Bronchial epithelial cell (primary cell): ENCODE data around the gene TRAM2. TPM values are rescaled to one million over a fixed set of nuclear protein-coding genes. Genes with fewer than 3 reads are reported as not detected.

Source experiments
- DNase-seq: peaks from one replicate; pipeline ENCODE4 v3.0.0-alpha.2; 2010; ENCODE audit warnings: low read depth
- FAIRE-seq: peaks from 2 replicates; lab custom pipeline; 2011; peaks lifted over from hg19 to GRCh38; lab: Jason Lieb, UNC
- H3K27me3 ChIP-seq: 2 replicates; pipeline ENCODE4 v1.5.1; 2011; ENCODE audit warnings: low read length; ENCODE audit not compliant: control insufficient read depth, insufficient read depth
- H3K36me3 ChIP-seq: 2 replicates; pipeline ENCODE4 v1.5.1; 2011; ENCODE audit warnings: low read length; ENCODE audit not compliant: control insufficient read depth, insufficient read depth
- H3K4me3 ChIP-seq: 2 replicates; pipeline ENCODE4 v1.5.1; 2011; ENCODE audit warnings: mild to moderate bottlenecking, low read depth, low read length, control low read depth
- CTCF ChIP-seq: IDR thresholded peaks from 2 replicates; pipeline ENCODE4 v1.5.1; 2011; ENCODE audit warnings: mild to moderate bottlenecking, moderate library complexity, low read length, control low read depth, inconsistent platforms; ENCODE audit not compliant: insufficient read depth, severe bottlenecking
- total RNA-seq: library from RNA; depleted of rRNA; stranded (reverse); fragments of >200 nt; gene quantifications from 2 replicates; pipeline ENCODE4 v1.2.1, GENCODE V29; 2014

Gene TRAM2
- total RNA-seq, 1 donor from 2014 or later = 4.2 TPM

GRCh38 chr6:52531396-52531795 is 45.5 kb downstream of the TRAM2 start:
- DNase-seq (no peak), FAIRE-seq (no peak)
- no peaks in the 10 kb centered on the region for H3K27me3 ChIP-seq
- peaks cover 1% of the 10 kb centered on the region for H3K36me3 ChIP-seq
- H3K4me3 ChIP-seq = no peak overlapping the region
- TF ChIP-seq CTCF = no peak

GRCh38 chr6:52530351-52530750 is 46.5 kb downstream of the TRAM2 start:
- H3K36me3 ChIP-seq = peaks cover 1% of the 10 kb centered on the region
- DNase-seq (no peak), FAIRE-seq (no peak)

GRCh38 chr6:52529311-52529710 is 47.5 kb downstream of the TRAM2 start:
- FAIRE-seq = no peak
- H3K27me3 ChIP-seq = no peaks in the 10 kb centered on the region
- H3K4me3 ChIP-seq = no peak overlapping the region
- DNase-seq = no peak
- TF ChIP-seq CTCF = no peak
- no peaks in the 10 kb centered on the region for H3K36me3 ChIP-seq

More at GRCh38 chr6:52530351-52530750, 46.5 kb downstream of the TRAM2 start:
- Histone ChIP-seq H3K27me3 (no peaks in the 10 kb centered on the region), H3K4me3 (no peak overlapping the region)
- TF ChIP-seq CTCF = no peak

GRCh38 chr6:52527436-52527835 is 49.4 kb downstream of the TRAM2 start:
- H3K27me3 ChIP-seq = no peaks in the 10 kb centered on the region
- DNase-seq (no peak), FAIRE-seq (no peak)
- no peak for TF ChIP-seq CTCF
- no peak overlapping the region for H3K4me3 ChIP-seq
- no peaks in the 10 kb centered on the region for H3K36me3 ChIP-seq

GRCh38 chr6:52526634-52527033 is 50.2 kb downstream of the TRAM2 start:
- H3K27me3 ChIP-seq = no peaks in the 10 kb centered on the region
- DNase-seq (peak; percentile 44), FAIRE-seq (no peak)
- H3K4me3 ChIP-seq = no peak overlapping the region
- no peaks in the 10 kb centered on the region for H3K36me3 ChIP-seq
- no peak for TF ChIP-seq CTCF

- DNase-seq (no peak), FAIRE-seq (no peak)
- Histone ChIP-seq H3K27me3 (no peaks in the 10 kb centered on the region), H3K4me3 (no peak overlapping the region), H3K36me3 (no peaks in the 10 kb centered on the region)
- TF ChIP-seq CTCF = no peak
These were observed 51.9 kb downstream of the TRAM2 start for GRCh38 chr6:52524918-52525317.
